ENCODE measurements around the gene TRDMT1. TPM values are rescaled to one million over a fixed set of nuclear protein-coding genes. Genes with fewer than 3 reads are reported as not detected.

Gene TRDMT1
- polyA plus RNA-seq, 4 donors = 8.6 to 11.9 (median 10.8) TPM

DNA sequence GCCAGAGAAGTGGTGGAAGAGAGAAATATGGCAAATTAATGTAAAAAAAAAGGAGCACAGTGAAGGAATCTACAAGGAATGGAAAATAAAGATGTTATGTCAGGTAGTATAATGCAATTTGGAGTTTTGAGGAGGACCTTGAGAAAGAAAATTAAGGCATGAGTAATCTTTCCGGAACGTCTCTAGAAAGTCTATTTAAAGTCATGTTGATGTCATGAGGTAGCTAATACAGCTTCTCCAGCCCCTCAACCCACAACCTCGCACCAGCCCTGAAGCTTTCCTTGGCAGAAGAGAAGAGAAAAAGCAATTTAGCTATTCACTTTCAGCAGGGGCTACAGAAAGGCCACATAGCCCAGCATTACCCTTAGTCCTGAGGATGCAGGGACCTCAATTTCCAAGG, 22.5 kb downstream of the TRDMT1 start:
- DNase-seq (ENCODE audit: low read depth in 4 of 4, low spot score in 3 of 4) = no peak

DNA sequence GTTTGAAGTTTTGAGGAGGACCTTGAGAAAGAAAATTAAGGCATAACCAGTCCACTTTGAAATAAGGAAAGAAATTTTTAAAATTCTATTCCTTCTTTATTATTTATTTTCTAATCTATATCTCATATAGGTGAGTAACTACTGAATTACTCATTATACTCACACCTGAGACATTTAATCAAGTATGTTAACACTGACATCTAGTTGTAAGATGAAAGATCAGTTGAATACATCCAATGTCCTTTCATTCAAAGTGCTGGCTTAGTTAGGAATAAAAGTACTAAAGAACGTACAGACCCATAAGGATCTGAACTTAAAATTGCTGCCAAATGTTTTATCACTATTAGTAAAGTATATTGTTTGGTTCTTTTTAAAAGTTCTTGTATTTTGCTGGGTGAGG, 23.5 kb downstream of the TRDMT1 start:
- DNase-seq (ENCODE audit: low read depth in 4 of 4, low spot score in 3 of 4) = no peak

- no peak for DNase-seq (ENCODE audit: low read depth in 4 of 4, low spot score in 3 of 4)
These were observed 24.5 kb downstream of the TRDMT1 start for GRCh38 chr10:17177014-17177413.

- no peak for DNase-seq (ENCODE audit: low read depth in 4 of 4, low spot score in 3 of 4)
These were observed 25.4 kb downstream of the TRDMT1 start for GRCh38 chr10:17176091-17176490.

GRCh38 chr10:17175551-17175950, 25.9 kb downstream of the TRDMT1 start:
- DNase-seq (ENCODE audit: low read depth in 4 of 4, low spot score in 3 of 4) = no peak

- no peak for DNase-seq (ENCODE audit: low read depth in 4 of 4, low spot score in 3 of 4)
These were observed 26.8 kb downstream of the TRDMT1 start for GRCh38 chr10:17174626-17175025.

DNA sequence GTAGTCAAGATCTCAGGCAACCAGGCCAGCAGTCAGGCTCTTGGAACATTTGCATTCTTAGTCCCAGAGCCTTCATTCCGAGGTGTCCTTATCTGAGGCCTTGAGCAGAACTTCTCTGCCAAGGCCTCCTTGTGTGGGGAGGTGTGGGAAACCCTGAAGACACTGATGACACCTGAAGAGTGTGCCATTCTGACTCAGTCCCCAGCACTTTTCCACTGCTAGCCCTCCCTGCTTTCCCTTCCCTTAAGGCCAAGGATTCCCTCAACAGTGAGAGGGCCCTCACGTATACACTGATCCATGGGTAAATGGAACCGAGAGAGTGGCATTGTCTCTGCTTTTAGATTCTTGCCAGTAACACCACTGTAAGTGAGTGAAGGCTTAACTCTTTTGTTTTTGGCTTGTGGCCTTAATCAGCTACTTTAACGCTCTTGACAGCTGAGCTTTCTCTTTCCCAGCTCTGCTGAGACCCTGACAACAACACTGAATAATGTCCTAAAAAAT, 30.3 kb downstream of the TRDMT1 start:
- no peak for DNase-seq (ENCODE audit: low read depth in 4 of 4, low spot score in 3 of 4)

- no peak for DNase-seq (ENCODE audit: low read depth in 4 of 4, low spot score in 3 of 4)
These were observed 31.7 kb downstream of the TRDMT1 start for GRCh38 chr10:17169803-17170202.

- DNase-seq (ENCODE audit: low read depth in 4 of 4, low spot score in 3 of 4) = no peak
These were observed 34.8 kb downstream of the TRDMT1 start for GRCh38 chr10:17166699-17167098.

GRCh38 chr10:17162828-17163227, 38.6 kb downstream of the TRDMT1 start:
- DNase-seq (ENCODE audit: low read depth in 4 of 4, low spot score in 3 of 4) = no peak

- no peak for DNase-seq (ENCODE audit: low read depth in 4 of 4, low spot score in 3 of 4)
These were observed 39.7 kb downstream of the TRDMT1 start for GRCh38 chr10:17161775-17162174.

- DNase-seq (ENCODE audit: low read depth in 4 of 4, low spot score in 3 of 4) = no peak
These were observed 44.4 kb downstream of the TRDMT1 start for GRCh38 chr10:17157024-17157423.

- DNase-seq (ENCODE audit: low read depth in 4 of 4, low spot score in 3 of 4) = no peak
These were observed 45.6 kb downstream of the TRDMT1 start for GRCh38 chr10:17155826-17156225.

DNA sequence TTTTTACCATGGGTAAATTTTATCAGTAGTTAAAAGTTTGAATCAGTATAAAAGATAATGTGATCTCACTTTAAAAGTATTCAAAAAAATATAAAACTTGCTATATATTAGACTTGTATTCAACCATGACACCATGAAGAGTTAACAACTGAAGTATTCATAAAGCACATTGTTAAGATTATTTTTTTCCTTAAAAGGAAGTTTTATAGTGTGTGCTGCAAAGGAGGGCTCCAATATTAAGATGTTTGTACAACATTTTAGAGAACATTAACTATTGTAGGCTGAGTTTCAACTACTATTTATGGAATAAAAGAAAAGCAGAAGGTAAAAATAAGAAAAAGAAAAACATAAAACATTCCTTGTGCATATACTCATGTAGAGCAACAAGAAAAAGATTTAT, 47.4 kb downstream of the TRDMT1 start:
- no peak for DNase-seq (ENCODE audit: low read depth in 4 of 4, low spot score in 3 of 4)

DNA sequence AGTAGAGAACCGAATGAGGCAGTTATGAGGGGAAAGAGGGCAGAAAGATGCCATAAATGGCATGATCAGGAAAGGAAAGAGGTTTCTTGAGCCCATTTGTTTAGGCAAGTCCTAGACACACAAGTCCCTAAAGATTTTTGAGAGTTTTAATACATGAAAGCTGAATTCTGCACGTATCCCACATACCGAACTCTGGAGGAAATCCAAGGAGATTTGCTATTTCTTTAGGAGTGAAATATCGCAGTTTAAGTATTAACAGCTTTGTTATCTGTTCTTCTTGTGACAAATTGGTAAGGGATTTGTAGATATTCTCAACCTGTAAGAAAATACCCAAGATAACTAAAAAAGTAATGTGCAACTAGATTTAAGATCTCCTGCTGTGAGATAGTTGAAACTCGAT, 48.2 kb downstream of the TRDMT1 start:
- no peak for DNase-seq (ENCODE audit: low read depth in 4 of 4, low spot score in 3 of 4)

GRCh38 chr10:17151716-17152115, 49.8 kb downstream of the TRDMT1 start:
- DNase-seq (ENCODE audit: low read depth in 4 of 4, low spot score in 3 of 4) = no peak

DNA sequence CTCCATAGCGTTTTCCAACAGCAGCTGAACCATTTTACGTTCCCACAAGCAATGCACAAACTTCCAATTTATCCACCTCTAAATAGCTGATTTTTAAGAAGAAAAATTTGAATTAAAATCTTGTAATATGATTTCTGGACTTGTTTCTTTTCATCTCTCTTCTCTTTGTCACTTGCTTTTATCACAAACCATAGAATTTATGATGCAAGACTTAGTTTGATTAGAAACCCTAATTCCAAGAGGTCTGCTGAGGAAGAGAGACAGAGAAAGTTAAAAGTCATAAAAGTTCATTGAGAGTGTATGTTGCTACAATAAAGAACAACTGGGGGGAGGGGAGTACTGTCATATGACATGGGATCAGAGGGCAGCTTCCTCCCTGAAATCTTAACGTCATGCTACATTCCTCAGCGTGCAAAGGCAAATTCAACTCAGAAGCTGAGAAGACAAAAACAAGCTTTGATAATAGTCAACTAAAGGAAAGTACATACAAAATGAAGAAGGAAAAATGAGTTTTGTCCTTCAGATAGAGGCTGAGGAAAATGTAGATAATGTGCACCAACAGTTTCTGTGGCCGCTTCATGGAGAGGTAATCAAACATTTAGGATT, 53.5 kb downstream of the TRDMT1 start:
- peak; percentile 43 to 77 (median 69) for DNase-seq (ENCODE audit: low read depth in 4 of 4, low spot score in 3 of 4)

- DNase-seq (ENCODE audit: low read depth in 4 of 4, low spot score in 3 of 4) = no peak
These were observed 54.6 kb downstream of the TRDMT1 start for GRCh38 chr10:17146892-17147291.

- DNase-seq (ENCODE audit: low read depth in 4 of 4, low spot score in 3 of 4) = no peak
These were observed 56.2 kb downstream of the TRDMT1 start for GRCh38 chr10:17145239-17145638.

DNA sequence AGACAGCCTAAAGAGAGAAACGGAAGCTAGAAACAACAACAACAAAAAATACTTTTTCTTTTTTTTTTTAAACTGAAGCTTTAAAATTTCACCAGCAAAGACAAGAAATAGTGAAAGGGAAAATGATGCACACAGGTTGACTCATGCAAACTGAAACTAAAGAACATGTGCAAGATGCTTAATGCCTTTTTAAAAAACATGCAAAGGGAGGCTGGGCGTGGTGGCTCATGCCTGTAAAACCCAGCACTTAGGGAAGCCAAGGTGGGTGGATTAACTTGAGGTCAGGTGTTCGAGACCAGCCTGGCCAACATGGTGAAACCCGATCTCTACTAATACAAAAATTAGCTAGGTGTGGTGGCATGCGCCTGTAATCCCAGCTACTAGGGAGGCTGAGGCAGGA, 56.7 kb downstream of the TRDMT1 start:
- no peak for DNase-seq (ENCODE audit: low read depth in 4 of 4, low spot score in 3 of 4)

DNA sequence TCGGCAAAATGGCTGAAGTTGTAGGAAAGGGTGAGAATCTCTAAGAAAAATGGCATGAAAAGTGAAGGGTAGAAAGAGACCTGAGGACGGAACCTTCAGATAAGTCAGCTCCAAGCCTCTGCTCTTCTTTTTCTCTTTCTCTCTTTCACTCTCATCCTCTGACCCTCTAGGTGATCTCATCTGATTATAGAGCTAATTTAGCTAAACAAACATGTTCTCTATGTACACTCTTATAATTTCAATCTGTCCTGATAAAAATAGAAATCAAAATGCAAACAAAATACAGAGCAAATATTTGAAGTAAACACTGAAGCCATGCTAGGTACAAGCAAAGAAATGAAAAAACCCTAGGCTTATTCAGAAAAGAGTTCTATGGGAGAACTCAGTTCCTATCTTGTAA, 57.4 kb downstream of the TRDMT1 start:
- DNase-seq (ENCODE audit: low read depth in 4 of 4, low spot score in 3 of 4) = no peak

DNA sequence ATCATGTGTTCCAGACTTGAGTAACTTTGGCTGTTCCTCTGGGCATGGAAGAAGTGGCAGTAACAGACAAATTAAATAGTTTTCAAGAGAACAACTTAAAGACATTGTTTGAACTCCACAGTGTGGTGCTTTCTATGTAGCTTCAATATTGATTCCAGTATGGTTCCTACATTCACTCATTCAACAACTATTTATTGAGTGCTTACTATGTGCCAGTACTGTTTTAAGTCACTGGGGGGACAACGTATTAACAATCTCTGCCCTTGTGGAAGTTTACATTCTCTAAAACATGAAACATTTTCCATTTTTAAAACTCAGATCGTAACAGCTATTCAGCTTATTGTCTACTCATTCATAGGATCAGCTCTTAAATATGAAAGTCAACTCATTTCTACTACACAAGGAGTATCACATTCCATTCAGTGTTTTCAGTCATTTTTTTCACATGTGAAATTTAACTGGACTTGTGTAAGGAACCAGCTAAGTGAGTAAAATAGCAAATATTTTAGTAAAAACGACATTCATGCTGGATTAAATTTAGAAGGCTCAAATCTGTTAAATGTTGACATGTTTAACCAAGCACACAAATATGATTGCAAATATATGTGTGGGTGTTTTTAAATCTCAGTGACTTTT, 58.3 kb downstream of the TRDMT1 start:
- DNase-seq (ENCODE audit: low read depth in 4 of 4, low spot score in 3 of 4) = no peak
